Femur (tissue), 1 donor: ENCODE results near the gene SCGB3A2.
"Not testable (repeated sequence)": the region's sequence is repeated elsewhere in the genome, so short reads cannot be mapped to it uniquely, and the experiment has no call there.

Experiments
- DNase-seq: peaks from one replicate; pipeline ENCODE4 v3.0.0-alpha.2; 2017

SCGB3A2 gene

DNA sequence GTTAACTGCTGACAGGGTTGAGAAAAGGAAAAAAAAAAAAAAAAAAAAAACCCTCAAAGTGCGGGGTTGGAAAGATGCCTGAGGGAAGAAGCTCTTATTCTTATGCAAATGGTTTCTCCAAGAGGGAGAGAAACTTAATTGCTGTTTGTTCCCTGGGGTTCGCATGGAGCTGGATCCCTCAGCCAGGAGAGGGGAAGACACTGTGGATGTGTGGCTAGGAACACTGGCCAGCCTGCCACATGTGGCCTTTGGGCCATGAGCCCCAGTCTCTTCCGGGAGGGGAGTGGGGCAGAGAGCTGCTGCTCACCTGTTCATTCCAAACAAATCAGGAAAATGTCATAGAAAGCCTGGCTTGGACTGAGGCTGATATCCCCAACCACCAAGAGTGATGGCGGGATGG is 9.4 kb upstream of the SCGB3A2 start:
- no peak for DNase-seq

DNA sequence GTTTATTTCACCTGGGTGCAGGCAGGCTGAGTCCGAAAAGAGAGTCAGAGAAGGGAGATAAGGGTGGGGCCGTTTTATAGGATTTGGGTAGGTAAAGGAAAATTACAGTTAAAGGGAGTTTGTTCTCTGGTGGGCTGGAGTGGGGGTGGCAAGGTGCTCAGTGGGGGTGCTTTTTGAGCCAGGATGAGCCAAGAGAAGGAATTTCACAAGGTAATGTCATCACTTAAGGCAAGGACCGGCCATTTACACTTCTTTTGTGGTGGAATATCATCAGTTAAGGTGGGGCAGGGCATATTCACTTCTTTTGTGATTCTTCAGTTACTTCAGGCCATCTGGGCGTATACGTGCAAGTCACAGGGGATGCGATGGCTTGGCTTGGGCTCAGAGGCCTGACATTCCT is 8.6 kb upstream of the SCGB3A2 start:
- DNase-seq: not testable (repeated sequence)

DNA sequence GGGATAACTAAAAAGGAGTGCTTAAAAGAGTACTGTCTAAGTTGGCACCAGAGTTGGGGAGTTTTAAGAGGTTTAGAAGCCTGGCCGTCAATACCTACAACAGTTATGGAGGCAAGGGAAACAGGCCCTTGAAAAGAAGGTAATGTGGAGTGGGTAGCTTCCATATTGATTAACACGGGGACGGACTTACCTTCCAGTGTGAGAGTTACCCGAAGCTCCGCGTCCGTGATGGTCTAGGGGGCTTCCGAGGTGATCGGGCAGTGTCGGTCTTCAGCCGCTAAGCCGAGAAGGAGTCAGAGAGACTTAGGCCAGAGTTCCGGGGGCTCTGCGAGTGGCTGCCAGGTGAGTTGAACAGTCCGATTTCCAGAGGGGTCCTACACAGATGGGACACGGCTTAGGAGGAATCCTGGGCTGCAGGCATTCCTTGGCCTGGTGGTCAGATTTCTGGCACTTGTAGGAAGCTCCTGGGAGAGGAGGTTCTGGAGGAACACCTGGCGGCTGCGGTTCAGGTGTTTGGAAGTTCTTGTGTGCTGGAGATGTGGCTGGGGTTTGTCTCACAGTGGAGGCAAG is 6.4 kb upstream of the SCGB3A2 start:
- DNase-seq: not testable (repeated sequence)

DNA sequence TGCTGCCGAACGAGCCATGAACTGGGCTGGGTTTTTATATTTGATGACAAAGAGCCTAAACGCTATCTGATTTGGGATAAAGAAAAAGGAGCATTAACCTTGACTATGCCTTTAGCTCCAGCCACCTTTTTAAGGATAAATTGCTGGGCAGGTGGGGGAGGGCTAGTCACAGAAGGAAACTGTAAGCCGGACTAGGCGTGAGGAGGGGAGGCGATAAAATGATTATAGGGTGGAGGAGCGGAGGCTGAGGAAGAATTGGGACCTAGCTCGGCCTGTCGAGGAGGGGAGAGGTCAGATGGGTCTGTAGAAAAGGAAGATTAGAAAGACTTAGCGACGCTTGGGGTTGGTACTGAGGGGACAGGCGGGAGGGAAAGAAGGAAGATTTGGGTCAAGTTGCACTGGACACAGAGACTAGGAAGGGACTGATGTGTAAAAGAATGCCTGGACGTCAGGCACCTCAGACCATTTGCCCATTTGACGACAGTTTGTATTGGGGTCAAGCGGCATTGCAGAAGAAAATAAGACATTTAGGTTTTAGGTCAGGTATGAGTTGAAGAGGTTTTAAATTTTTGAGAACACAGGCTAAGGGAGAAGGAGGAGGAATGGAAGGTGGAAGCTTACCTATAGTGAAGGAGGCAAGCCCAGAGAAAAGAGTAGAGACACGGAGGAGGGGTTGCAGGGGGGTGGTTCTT is 5.6 kb upstream of the SCGB3A2 start:
- DNase-seq: not testable (repeated sequence)

DNA sequence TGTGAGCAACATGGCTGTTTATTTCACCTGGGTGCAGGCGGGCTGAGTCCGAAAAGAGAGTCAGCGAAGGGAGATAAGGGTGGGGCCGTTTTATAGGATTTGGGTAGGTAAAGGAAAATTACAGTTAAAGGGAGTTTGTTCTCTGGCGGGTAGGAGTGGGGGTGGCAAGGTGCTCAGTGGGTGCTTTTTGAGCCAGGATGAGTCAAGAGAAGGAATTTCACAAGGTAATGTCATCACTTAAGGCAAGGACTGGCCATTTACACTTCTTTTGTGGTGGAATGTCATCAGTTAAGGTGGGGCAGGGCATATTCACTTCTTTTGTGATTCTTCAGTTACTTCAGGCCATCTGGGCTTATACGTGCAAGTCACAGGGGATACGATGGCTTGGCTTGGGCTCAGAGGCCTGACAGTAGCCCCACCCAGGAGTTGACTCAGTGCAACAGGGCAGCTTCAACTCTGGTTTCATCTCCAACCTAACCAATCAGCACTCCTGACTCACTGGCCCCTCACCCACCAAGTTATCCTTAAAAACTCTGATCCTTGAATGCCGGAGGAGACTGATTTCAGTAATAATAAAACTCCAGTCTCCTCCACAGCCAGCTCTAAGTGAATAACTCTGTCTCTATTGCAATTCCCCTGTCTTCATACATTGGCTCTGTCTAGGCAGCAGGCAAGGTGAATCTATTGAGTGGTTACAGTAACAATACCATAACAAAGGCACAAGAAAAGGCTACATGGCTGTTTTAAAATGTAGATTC is 4.2 kb upstream of the SCGB3A2 start:
- DNase-seq: not testable (repeated sequence)

DNA sequence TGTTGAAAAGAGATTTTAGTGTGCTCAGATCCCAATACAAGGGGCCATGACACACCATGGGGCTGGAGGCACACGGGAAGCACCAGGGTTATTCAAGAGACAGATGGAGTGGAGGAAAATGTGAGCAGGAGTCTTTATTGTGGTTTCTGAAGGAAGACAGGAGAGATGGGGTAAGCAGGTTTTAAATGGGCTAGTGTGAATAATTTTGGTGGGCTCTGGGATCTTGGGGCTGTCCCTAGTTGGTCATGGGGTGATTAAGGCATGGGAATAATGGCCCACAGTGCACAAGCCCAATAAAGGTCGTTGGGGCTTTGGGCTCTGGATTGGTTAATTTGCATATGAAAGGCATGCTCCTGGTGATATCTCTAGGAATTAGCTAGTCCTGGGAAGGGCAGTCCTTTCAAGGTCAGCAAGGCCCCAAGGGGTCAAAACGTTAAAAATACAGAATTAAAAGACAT is 3.6 kb upstream of the SCGB3A2 start:
- no peak for DNase-seq

DNA sequence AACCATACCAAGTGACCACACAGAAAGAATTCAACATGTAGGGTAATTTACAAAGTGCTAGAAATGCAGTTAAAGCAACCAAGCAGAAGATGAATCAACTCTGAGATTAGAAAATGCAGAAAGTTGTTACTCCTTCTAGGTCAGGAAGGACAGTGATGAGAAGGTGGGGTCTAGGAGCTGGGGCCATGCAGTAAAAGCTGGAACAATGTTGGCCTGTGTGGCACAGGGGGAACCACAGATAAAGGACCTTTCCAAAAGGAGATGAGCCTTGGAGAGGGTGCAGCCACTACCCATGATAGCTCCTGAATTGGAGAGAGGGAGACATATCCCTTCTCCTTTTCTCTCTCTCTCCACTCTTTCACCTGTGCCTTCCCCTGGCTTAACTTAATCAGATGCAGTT is 2.4 kb upstream of the SCGB3A2 start:
- no peak for DNase-seq

DNA sequence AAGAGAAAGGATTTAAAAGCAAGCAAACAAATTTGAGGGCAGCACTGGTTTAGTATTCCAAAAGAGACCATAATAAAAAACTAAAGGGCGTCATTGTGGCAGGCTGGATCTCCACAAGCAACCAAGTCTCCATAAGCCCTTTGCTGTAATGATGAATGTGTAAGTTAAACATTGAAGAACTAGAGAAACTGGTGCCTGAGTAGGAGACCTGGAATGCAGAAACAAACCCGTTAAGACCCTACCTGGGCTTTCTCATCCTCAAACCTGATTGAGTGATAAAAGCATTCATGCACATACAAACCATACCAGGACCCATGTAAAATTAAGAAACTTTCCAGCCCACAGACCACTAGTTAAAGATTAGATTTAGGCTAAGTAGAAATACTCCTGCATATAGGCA is 1.9 kb upstream of the SCGB3A2 start:
- DNase-seq: no peak

DNA sequence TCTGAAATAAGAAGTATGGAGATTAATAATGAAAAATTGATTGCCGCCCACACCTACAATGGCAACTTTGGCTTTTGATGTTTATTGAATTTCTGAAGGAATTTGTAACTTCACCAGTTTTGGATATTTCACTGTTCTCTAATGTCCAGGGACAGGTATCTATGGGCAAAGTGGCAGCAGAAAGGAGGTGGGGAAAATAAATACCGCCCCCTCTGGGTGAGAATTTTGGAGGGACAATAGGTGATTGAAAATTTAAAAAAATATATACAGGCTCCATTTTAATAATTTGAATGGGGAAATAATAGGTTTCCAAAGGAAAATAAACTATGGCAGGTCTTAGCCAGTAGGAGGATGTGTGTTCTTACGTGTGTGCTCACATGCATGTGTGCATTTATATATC is 1.3 kb downstream of the SCGB3A2 start:
- DNase-seq: no peak

DNA sequence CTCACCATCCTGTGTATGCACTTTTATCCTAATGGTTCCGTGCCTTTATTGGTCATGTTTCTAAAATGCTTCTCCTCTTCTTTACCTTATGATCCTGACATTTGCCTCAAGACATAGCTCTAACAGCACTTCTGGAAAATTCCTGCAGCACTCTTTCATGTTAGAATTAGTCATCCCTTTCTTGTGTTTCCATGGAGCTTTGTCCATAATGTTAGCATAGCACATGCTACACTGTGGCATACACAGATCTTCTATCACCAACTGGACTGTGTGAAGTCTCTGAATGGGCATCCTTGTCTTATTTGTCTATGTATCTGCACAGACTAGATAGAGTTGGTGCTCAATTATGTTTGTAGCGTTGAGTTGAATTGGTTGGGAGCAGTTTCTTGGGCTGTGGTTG is 2.0 kb downstream of the SCGB3A2 start:
- DNase-seq: no peak

DNA sequence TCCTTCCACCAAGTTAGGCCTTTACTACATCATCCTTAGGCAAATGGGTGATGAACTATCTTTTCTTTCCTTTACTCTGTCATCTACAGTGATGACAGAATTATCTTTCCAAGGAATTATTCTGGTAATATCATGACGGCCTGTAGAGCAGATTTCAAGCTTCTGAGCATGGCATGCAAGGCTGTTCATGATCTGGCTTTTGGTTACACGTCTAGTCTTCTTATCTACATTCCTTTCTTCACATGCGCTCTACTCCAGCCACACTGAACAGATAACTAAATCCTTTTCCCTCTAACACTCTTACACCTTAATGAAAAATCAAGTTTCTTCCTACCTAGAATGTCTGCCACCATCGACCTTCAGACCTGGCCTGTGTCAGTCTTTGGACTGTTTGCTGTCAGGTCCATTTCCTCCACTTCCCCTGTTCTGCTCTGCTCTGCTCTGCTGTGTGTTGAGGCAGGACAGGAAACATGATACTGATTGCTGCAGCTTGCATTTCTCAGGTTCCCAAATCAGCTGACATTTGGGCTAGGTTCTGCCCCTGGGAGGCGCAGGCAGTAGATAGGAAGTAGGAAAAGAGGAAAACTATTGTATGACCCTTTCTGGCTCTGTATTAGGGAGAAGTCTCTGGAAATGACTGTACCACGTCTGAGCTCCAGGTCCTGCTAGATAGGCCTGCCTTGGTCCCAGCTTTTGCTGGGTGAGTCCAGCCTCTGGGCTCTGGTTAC is 4.2 kb downstream of the SCGB3A2 start:
- DNase-seq: no peak

DNA sequence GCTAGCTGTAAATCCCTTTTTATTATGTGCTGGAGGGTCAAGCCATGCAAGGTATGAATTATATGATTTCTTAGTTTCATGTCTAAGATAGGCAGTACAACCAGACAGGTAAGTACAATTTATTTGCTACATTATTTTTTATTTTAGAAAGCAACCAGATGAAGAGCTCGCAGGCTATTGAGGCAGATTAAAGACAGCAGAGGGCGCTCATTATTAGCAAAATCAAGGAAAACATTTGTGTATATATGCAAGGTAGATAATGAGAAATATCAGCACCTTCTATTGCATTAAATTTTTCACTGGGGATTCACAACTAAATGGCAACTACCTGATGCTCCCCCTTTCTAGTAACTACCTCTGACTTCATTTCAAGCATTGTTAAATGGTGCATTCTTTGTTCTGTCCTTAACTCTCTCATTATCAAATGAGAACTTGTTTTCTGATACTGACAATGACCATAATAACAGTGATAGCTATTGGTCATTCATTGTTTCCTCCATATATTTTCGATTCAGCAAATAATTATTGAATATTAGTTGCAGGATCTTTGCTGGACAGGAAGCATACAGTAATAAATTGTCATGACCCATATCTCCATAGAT is 8.6 kb downstream of the SCGB3A2 start:
- DNase-seq: no peak

DNA sequence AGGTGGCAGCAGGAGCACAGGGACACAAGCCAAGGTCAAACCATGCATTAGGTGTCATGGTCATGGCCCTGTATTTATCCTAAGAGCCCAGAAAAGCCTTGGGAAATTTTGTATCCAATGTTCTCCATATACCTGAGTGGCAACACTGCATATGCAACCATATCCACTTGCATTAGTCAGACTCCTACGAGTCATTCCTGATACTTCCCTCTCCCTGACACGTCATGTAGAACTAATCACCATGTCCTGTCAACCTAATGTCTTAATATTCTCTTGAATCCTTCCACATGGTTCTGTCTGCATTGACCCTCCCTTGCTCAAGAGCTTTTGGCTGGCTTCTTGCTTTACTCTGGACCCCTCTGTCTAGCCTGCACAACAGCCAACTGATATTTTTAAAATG is 9.4 kb downstream of the SCGB3A2 start:
- no peak for DNase-seq

DNA sequence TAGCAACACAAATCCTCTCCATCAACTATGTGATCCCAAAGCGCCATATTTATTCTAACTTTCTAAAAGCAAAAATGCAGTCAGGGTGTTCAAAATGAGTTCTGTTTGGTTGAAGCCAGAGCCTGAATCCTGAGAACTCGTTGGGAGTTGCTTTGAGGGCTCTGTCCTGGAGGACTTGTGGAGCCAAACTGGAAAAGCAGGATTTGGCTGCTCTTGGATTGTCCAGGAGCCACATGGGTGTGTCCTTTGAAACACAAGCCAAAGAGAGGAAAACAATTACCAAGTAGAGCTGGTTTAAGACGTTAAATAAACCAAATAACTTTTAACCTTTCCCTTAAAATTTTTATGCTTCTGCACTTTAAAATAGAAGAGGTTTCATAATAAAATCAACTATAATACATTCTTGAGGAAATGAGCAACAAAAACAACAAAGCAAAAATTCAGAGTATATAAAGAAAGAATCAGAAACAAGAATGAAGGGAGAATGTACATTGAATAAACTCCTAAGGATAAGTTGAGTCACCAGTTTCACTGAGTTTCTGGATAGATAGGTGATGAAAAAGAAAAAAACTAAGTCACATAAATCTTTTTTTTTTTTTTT is 14.3 kb downstream of the SCGB3A2 start:
- DNase-seq: no peak

DNA sequence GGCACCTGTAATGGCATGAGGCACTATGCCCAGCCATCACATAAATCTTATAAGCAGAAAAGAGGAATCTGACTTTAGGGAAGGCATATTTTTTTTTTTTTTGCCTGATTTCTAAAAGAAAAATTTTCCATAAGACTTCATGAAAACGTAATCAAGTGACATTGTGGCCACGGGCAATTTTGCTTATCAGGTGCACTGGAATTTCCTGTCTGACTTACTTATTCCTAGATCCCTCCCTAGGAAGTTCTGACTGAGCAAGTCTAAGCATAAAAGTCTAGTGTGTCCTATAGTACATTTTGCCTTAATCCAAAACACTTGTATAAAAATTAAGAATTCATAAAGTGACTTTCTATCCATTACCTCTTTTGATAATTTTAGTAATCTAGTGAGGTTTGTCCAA is 15.3 kb downstream of the SCGB3A2 start:
- no peak for DNase-seq

DNA sequence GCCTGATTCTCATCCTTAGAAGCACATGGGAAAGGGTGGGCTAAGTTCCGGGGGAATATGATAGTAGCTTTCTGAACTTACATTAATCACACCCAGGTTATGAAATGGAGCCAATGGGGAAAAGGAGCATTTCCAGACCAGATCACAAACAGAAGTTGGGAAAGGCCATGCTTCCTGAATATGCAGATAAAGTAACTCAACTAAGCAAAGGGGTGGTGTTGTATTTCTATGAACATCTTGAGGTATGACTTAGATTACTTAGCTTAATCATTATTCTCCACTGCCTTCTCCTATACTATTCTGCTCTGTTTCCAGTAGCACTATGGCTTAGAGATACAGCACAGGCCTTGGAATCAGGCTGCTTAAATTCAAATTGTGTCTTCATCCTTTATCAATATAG is 17.4 kb downstream of the SCGB3A2 start:
- DNase-seq: no peak

DNA sequence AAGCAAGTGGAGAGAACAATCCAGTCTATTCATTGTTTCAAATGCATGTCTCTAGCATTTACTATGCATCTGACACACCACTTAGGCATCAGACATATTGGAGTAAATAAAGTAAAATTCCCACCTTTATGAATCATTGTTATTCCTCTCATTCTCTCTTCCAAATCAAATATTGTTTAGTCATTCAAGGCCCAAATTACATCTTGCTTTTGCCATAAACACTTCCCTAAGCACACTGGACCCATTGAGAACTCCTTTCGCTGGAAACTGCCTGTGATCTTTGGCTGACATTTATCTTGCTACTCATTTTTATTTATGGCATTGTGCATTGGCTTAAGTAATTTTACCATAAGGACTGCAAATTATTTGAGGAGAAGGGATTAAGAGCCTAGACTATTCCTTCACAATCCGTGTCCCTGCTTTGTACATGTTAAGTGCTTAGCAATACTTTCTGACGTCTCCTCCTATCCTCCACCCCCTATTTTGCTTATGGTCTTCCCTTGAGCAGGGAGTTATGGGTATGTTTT is 20.4 kb downstream of the SCGB3A2 start:
- no peak for DNase-seq

DNA sequence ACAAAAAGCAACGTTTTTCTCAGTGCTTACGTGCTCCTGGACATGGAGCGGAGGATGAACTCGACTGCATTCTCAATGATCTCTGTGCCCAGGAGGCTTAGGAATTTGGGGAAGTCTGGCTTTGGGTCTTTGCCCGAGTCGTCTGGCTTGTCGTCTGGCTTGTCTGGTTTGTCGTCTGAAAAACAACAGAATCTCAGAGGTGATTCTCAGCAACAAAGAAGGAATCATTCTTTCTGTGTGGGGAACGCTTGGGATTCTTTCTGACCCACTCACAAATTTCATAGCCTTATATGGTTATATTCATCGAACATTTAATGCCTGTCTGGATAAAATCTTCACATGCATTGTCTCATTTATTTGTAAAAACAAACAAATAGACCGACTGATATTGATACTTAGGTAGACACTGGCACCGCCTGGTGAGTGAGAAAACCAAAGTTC is 23.1 kb downstream of the SCGB3A2 start:
- no peak for DNase-seq

DNA sequence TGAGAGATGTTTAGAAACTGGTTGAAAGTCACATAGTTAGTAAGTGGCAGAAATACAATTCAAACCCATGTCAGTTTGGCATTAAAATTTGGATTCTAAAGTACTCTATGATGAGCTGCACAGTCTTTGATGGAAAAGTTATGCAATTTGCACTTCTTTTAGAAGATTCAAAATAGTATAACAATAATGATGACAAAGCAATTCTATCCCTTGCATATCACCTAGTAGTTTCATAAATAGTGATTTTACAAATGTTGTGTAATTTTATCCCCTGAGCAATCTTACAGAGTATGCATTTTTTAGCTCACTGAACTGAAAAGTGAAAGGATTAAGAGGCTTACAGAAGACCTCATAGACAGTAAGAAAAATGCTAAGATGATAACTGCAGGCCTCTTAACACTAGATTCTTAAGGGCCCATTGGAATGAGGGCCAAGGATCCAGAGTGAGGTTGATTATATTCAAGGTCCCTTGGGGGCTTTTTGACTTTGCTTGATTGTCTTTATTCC is 24.2 kb downstream of the SCGB3A2 start:
- DNase-seq: no peak

DNA sequence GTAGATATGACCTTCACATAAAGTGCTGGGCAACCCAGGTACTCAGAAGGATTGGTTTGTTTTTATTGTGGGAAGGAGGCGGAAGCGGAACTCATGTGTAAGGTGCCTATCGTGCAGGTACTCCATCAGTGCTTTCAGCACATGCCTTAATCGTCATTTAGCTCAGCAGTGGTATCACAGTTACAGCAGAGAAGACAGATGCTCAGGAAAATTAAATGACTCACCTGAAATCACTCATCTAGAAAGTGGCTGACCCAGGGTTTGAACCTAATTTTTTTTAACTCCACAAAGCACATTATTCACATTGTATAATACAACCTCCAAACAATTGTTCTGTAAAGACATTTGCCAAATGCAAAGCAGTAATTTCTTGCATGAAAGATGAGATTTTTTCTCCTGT is 25.6 kb downstream of the SCGB3A2 start:
- DNase-seq: no peak

DNA sequence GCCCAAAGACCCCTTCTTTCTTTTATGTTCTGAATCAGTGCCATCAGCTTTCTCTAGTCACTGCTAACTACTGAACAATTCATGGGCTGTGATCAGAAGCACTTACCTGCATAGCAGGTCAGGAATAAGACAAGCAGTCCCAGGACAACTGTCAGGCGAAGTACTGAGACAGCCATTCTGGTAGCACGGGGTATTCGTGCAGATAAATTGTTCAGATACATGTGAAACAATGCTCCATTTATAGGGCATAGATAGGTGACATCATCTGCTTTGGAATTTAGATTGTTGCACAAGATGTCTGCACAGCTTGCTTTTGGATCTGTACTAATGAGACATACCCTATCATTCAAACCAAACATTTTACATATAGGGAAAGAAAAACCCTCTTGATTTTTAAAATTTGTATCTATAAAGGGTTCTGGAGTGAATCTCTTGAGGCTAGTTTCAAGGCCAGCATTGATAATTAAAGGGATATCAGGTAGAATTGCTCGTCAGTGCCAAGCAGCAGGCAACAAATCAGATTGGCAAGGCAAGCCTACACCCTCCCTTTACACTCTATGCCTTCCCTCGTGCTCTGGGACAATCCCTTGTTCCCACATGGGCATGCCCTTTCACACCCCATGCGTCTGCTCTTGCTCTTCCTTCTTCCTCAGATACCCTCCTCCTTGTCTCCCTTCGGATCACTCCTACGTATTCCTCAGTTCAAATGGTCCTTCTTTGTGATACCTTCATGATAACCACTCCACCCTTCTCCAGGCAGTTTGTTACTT is 28.0 kb downstream of the SCGB3A2 start, which contains the start of gene C5orf46:
Gene C5orf46 (minus strand): TSS at position 213 of the 770 bp plus-strand sequence. CDS start 37 bp downstream, at position 176.
- DNase-seq: no peak
